ENCODE data around the gene CARMIL1.

GRCh38 chr6:25407431-25407830 lies 128.3 kb downstream of the CARMIL1 start:
- TF ChIP-seq CTCF (IDR thresholded peaks at IDR 0.05) (no peak), POLR2AphosphoS5 (IDR thresholded peaks at IDR 0.05) (no peak)
